Mucosa of descending colon (tissue), 3 donors: Measurements from ENCODE around the gene ZNF443. TPM values are rescaled to one million over a fixed set of nuclear protein-coding genes. Genes with fewer than 3 reads are reported as not detected.
"Not testable (repeated sequence)": the region's sequence is repeated elsewhere in the genome, so short reads cannot be mapped to it uniquely, and the experiment has no call there.

Experiments
- ATAC-seq: fragments of 200-7000 bp; cut with Tn5 transposase; one replicate; pipeline ENCODE4 v1.9.1; 2020; ENCODE audit warnings: mild to moderate bottlenecking, moderate library complexity
- DNase-seq, 3 donors: peaks; one replicate each; pipeline ENCODE4 v3.0.0-alpha.2; 2020
- H3K36me3 ChIP-seq: fragments of 200-600 bp; one replicate; pipeline ENCODE4 v1.8.0; 2021; ENCODE audit warnings: low read depth, mild to moderate bottlenecking
- H3K4me1 ChIP-seq: fragments of 200-600 bp; one replicate; pipeline ENCODE4 v1.8.0; 2021; ENCODE audit warnings: low read depth, mild to moderate bottlenecking
- H3K4me3 ChIP-seq: fragments of 200-600 bp; one replicate; pipeline ENCODE4 v1.8.0; 2021; ENCODE audit warnings: mild to moderate bottlenecking
- H3K9me3 ChIP-seq: fragments of 200-600 bp; one replicate; pipeline ENCODE4 v1.8.0; 2021; ENCODE audit warnings: mild to moderate bottlenecking
- intact Hi-C, 2 donors: fragments of 100-400 bp; cut with DNase I in 1 of 2; cut with micrococcal nuclease in 1 of 2; formaldehyde crosslinking; loops; one replicate each; pipeline versions ENCODE4 v1.11.0 to v1.11.1; 2022; cut with DNase I, micrococcal nuclease
- long read RNA-seq, 2 donors: library from polyadenylated mRNA; unstranded; transcript quantifications; one replicate each; pipeline ENCODE4 v2.0.0, GENCODE V29; 2019 to 2021
- total RNA-seq, 3 donors: library from RNA; stranded (reverse); fragmentation: NEBNext Ultra II Directional in 2 of 3; extraction: Animal tissue kit (Norgen Biotek cat#: 25700) in 2 of 3; gene quantifications; one replicate each; pipeline versions ENCODE4 v1.2.1 to v1.2.4, GENCODE V29; 2021 to 2023
- TF ChIP-seq, protein P1 (sequence below): fragments of 200-600 bp; IDR thresholded peaks from one replicate; pipeline ENCODE4 v1.8.0; 2022; ENCODE audit warnings: antibody characterized with exemption, mild to moderate bottlenecking
- donor health status: DM: no; HTN: no; CAD: no; lungs with moderate emphysema.
- donor health status: DM: no; HTN: no; CAD: no.
- donor health status: DM: no; HTN: yes; CAD: no.

The ZNF443 gene
- total RNA-seq = 1 to 10 TPM; 5.8 to 7.7 (median 7.3) TPM
- long read RNA-seq, donor 1, transcript ZNF443-201 (4 exons, 2,663 nt) = major isoform, 6 of 7 reads
- long read RNA-seq, donor 1, partial matches to known transcripts = 0 of 7 reads
- long read RNA-seq, donor 1, other reads (novel, unspliced or antisense) = 1 of 7 reads
- long read RNA-seq, donor 2, partial matches to known transcripts = 0 of 3 reads
- long read RNA-seq, donor 2, other reads (novel, unspliced or antisense) = 1 of 3 reads

DNA sequence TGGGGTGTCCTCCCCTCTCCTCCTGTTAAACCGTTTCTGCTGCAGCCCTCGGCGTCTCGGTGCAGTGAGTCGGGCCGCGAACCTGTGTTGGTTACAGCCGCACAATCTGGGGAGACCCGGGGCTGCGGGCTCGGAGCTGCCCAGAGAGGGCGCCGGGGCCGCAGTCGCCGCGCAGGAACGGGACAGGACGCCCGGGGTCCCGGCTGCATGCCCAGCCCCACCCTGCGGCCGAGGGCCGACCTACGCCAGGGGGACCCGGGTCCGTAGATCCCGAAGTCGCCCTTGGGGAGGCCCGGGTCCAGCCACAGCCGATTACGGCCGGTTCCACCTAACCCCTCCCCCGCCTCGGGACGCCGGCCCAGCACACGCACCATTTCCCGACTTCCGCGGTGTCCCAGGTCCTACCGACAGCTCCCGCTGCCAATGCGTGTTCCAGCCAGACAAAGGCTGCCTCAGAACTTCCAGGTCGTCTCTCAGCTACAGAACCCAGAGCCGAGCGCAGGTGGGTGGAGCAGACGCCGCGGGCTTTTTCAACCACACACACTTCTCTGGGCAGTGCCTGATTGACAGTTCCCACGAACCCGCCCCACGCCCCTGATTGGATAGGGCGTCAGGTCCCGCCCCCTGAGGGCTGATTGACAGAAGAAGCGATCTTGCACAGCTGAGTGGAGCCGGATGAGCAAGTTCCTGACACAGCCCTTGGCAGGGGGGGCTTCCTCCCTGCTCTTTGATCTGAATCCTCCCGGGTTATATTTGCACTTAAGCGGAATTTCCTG lies at the start of gene ZNF443:
Gene ZNF443, minus strand, starts transcription at position 481 of the 776 bp plus-strand sequence. Its CDS starts 107 bp downstream, at position 374.
- ATAC-seq (peak; percentile 97), DNase-seq (peak; percentile 99 to 100 (median 100))
- Histone ChIP-seq H3K36me3 (no peaks in the 10 kb centered on the region), H3K9me3 (no peaks in the 10 kb centered on the region), H3K4me1 (no peaks in the 10 kb centered on the region), H3K4me3 (peak within 1 kb of the TSS; percentile 43)
- TF ChIP-seq, protein P1, sequence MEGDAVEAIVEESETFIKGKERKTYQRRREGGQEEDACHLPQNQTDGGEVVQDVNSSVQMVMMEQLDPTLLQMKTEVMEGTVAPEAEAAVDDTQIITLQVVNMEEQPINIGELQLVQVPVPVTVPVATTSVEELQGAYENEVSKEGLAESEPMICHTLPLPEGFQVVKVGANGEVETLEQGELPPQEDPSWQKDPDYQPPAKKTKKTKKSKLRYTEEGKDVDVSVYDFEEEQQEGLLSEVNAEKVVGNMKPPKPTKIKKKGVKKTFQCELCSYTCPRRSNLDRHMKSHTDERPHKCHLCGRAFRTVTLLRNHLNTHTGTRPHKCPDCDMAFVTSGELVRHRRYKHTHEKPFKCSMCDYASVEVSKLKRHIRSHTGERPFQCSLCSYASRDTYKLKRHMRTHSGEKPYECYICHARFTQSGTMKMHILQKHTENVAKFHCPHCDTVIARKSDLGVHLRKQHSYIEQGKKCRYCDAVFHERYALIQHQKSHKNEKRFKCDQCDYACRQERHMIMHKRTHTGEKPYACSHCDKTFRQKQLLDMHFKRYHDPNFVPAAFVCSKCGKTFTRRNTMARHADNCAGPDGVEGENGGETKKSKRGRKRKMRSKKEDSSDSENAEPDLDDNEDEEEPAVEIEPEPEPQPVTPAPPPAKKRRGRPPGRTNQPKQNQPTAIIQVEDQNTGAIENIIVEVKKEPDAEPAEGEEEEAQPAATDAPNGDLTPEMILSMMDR = no peak
- intact Hi-C loops = no loop called here

DNA sequence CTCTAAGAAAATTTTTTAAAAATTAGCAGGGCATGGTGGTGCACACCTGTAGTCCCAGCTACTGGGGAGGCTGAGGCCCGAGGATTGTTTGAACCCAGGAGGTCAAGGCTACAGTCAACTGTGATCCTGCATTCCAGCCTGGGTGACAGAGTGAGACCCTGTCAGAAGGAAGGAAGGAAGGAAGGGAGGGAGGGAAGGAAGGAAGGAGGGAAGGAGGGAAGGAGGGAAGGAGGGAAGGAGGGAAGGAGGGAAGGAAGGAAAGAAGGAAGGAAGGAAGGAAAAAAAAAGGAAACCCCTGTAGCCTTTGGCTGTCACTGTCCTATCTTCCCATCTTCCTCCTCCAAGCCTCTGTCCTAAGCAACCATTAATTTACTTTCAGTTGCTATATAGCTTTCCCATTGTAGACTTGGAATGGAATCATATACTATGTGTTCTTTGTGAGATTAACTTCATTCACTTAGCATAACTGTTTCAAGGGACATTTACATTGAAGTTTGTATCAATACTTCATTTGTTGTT lies 45.5 kb upstream of the ZNF443 start:
- H3K9me3 ChIP-seq, intact Hi-C loops, H3K36me3 ChIP-seq, H3K4me1 ChIP-seq, DNase-seq, ATAC-seq, H3K4me3 ChIP-seq: not testable (repeated sequence)

DNA sequence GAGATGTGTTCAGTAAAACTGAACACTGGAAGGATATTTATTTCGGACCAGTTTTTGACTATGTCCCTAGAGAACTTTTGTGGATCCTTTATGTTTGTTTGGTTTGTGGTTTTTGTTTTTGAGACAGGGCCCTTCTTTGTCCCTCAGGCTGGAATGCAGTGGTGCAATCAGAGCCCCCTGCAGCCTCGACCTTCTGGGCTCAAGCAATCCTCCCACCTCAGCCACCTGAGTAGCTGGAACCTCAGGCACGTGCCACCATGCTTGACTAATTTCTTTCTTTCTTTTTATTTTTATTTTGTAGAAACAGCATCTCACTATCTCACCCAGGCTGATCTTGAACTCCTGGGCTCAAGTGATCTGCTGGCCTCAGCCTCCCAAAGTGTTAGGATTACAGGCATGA lies 44.8 kb upstream of the ZNF443 start:
- Histone ChIP-seq H3K4me3 (no peak overlapping the region), H3K36me3 (no peaks in the 10 kb centered on the region), H3K4me1 (peaks cover 3% of the 10 kb centered on the region), H3K9me3 (no peaks in the 10 kb centered on the region)
- intact Hi-C loops = no loop called here
- TF ChIP-seq, protein P1 = no peak
- ATAC-seq = no peak
- DNase-seq = no peak

DNA sequence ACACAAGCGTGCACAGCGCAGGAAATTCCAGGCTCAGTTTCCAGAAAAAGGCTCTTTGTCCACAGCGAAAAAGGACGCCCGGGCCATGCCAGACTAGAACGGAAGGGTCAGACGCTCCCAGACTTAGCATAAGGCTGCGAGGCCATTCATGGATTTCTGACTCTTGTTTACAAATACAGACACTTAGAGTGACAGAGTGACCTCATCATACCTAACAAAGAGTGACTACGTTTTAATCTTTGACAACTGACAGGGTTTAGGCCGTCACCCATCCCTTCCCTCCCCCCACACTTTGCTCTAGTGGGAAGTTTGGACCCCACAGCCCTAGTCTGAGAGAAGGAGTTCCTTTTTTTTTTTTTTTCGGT lies 44.2 kb upstream of the ZNF443 start:
- TF ChIP-seq, protein P1 = no peak
- peak; percentile 48 for ATAC-seq
- H3K36me3 ChIP-seq = no peaks in the 10 kb centered on the region
- DNase-seq = no peak
- H3K4me3 ChIP-seq = peak overlapping the region; percentile 92
- intact Hi-C loops = no loop called here
- no peaks in the 10 kb centered on the region for H3K9me3 ChIP-seq
- H3K4me1 ChIP-seq = peaks cover 3% of the 10 kb centered on the region

DNA sequence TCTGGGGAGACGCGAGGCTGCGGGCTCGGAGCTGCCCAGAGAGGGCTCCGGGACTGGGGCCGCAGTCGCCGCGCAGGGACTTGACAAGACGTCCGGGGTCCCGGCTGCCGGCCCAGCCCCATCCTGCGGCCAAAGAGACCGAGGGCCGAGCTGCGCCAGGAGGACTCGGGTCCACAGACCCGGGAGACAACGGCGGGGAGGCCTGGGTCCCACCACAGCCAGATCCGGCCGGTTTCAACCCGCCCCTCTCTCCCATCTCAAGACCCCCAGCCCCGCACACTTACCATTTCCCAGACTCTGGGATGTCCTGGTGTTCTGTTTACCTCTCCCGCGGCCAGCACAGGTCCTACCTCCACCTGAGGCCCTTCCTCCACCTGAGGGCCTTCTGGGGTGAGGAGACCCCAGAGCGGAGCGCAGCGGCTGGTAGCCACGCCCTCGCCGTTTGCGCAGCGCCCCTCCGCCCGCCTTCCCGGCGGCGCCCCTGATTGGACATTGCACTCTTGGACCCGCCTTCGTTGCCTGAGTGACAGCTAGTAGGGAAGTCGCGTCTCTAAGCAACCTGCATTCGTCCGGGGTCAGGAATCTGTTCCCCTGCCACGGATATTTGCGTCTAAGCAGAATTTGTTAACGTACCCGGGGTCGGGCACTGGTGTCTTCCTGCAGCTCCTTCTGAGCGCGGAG lies 43.7 kb upstream of the ZNF443 start, which contains the start of gene ZNF709:
Gene ZNF709, minus strand, starts transcription at position 446 of the 681 bp plus-strand sequence. Its CDS starts 159 bp downstream, at position 287.
- TF ChIP-seq, protein P1 = no peak
- H3K9me3 ChIP-seq = no peaks in the 10 kb centered on the region
- H3K4me3 ChIP-seq = peak within 1 kb of the TSS; percentile 92
- peak; percentile 91 to 96 (median 95) for DNase-seq
- ATAC-seq = peak; percentile 100
- intact Hi-C loops = no loop called here
- peaks cover 3% of the 10 kb centered on the region for H3K4me1 ChIP-seq
- H3K36me3 ChIP-seq = no peaks in the 10 kb centered on the region
